Osteoblast (primary cell): ENCODE results near the gene SELENBP1. TPM values are rescaled to one million over a fixed set of nuclear protein-coding genes. Genes with fewer than 3 reads are reported as not detected.
A peak's percentile ranks its signal among the peaks of the same experiment; 100 is the strongest.

Experiments used
- DNase-seq: peaks from one replicate; pipeline ENCODE4 v3.0.0; 2011; ENCODE audit warnings: low spot score, mixed read lengths; ENCODE audit not compliant: insufficient read length; ENCODE audit errors: missing footprints
- H2AFZ ChIP-seq: 2 replicates; pipeline ENCODE4 v1.6.0; 2011; ENCODE audit warnings: mild to moderate bottlenecking, low read length
- H3K27ac ChIP-seq: 2 replicates; pipeline ENCODE4 v1.5.1; 2011; ENCODE audit warnings: mild to moderate bottlenecking, low read depth, low read length, moderate library complexity
- H3K27me3 ChIP-seq: 2 replicates; pipeline ENCODE4 v1.6.0; 2012; ENCODE audit warnings: mild to moderate bottlenecking, control low read depth, inconsistent platforms, low read length, moderate library complexity; ENCODE audit not compliant: insufficient read depth
- H3K36me3 ChIP-seq: 2 replicates; pipeline ENCODE4 v1.5.1; 2011; ENCODE audit warnings: mild to moderate bottlenecking, low read length, control low read depth, moderate library complexity; ENCODE audit not compliant: insufficient read depth
- H3K4me1 ChIP-seq: 2 replicates; pipeline ENCODE4 v1.5.1; 2011; ENCODE audit warnings: mild to moderate bottlenecking, low read length, control low read depth, moderate library complexity; ENCODE audit not compliant: insufficient read depth
- H3K4me2 ChIP-seq: 2 replicates; pipeline ENCODE4 v1.6.0; 2011; ENCODE audit warnings: mild to moderate bottlenecking, low read length; ENCODE audit not compliant: insufficient read depth
- H3K4me3 ChIP-seq: fragments of 200-600 bp; sonication (generic); 3 replicates; pipeline ENCODE4 v1.5.1; 2012; ENCODE audit warnings: mild to moderate bottlenecking, low read length, inconsistent platforms; ENCODE audit not compliant: insufficient read depth
- H3K79me2 ChIP-seq: 2 replicates; pipeline ENCODE4 v1.6.0; 2012; ENCODE audit warnings: mild to moderate bottlenecking, low read length, control low read depth, inconsistent platforms; ENCODE audit not compliant: insufficient read depth
- H3K9me3 ChIP-seq: 2 replicates; pipeline ENCODE4 v1.5.1; 2011; ENCODE audit warnings: low read depth, low read length, control low read depth
- H4K20me1 ChIP-seq: 2 replicates; pipeline ENCODE4 v1.6.0; 2012; ENCODE audit warnings: mild to moderate bottlenecking, low read length, control low read depth; ENCODE audit not compliant: insufficient read depth
- CTCF ChIP-seq: IDR thresholded peaks from 2 replicates; pipeline ENCODE4 v1.5.1; 2011; ENCODE audit warnings: mild to moderate bottlenecking, low read depth, low read length, moderate library complexity; ENCODE audit errors: extremely low read depth
- total RNA-seq: library from RNA; depleted of rRNA; stranded (reverse); fragments of >200 nt; gene quantifications from 2 replicates; pipeline ENCODE4 v1.2.3, GENCODE V29; 2012

The SELENBP1 gene
- total RNA-seq, 1 donor = 42.0 TPM

GRCh38 chr1:151411884-151412283, 39.4 kb upstream of the SELENBP1 start:
- no peak overlapping the region for H2AFZ ChIP-seq
- no peak for TF ChIP-seq CTCF
- H3K4me2 ChIP-seq = no peak overlapping the region
- DNase-seq = no peak
- no peaks in the 10 kb centered on the region for H3K9me3 ChIP-seq
- H3K36me3 ChIP-seq = peaks cover 82% of the 10 kb centered on the region
- peaks cover 5% of the 10 kb centered on the region for H4K20me1 ChIP-seq
- peaks cover 10% of the 10 kb centered on the region for H3K4me1 ChIP-seq
- no peak overlapping the region for H3K4me3 ChIP-seq
- no peak overlapping the region for H3K27ac ChIP-seq
- H3K27me3 ChIP-seq = no peaks in the 10 kb centered on the region
- H3K79me2 ChIP-seq = peaks cover 4% of the 10 kb centered on the region

GRCh38 chr1:151408891-151409290, 36.4 kb upstream of the SELENBP1 start:
- H3K27ac ChIP-seq = no peak overlapping the region
- H3K4me1 ChIP-seq = peaks cover 5% of the 10 kb centered on the region
- no peaks in the 10 kb centered on the region for H3K27me3 ChIP-seq
- peaks cover 90% of the 10 kb centered on the region for H3K36me3 ChIP-seq
- no peak for TF ChIP-seq CTCF
- peaks cover 2% of the 10 kb centered on the region for H3K79me2 ChIP-seq
- H3K4me2 ChIP-seq = no peak overlapping the region
- H2AFZ ChIP-seq = no peak overlapping the region
- H4K20me1 ChIP-seq = no peaks in the 10 kb centered on the region
- DNase-seq = peak; percentile 58
- no peaks in the 10 kb centered on the region for H3K9me3 ChIP-seq
- H3K4me3 ChIP-seq = no peak overlapping the region

GRCh38 chr1:151407304-151407703, 34.8 kb upstream of the SELENBP1 start:
- Histone ChIP-seq H2AFZ (no peak overlapping the region), H3K27ac (no peak overlapping the region), H3K4me2 (no peak overlapping the region), H4K20me1 (no peaks in the 10 kb centered on the region), H3K79me2 (peaks cover 8% of the 10 kb centered on the region), H3K27me3 (no peaks in the 10 kb centered on the region), H3K36me3 (peaks cover 94% of the 10 kb centered on the region), H3K9me3 (no peaks in the 10 kb centered on the region), H3K4me3 (no peak overlapping the region), H3K4me1 (peaks cover 5% of the 10 kb centered on the region)
- no peak for TF ChIP-seq CTCF
- DNase-seq = no peak

- Histone ChIP-seq H3K9me3 (no peaks in the 10 kb centered on the region), H3K4me3 (no peak overlapping the region), H2AFZ (no peak overlapping the region), H3K79me2 (peaks cover 14% of the 10 kb centered on the region), H3K4me2 (no peak overlapping the region), H3K27me3 (no peaks in the 10 kb centered on the region), H3K4me1 (peaks cover 13% of the 10 kb centered on the region), H4K20me1 (no peaks in the 10 kb centered on the region), H3K27ac (no peak overlapping the region), H3K36me3 (peaks cover 94% of the 10 kb centered on the region)
- no peak for DNase-seq
- TF ChIP-seq CTCF = no peak
Measured at GRCh38 chr1:151406176-151406575, 33.7 kb upstream of the SELENBP1 start.
